ENCODE measurements around the gene RANBP1. TPM values are rescaled to one million over a fixed set of nuclear protein-coding genes. Genes with fewer than 3 reads are reported as not detected.

RANBP1 gene
- total and polyA plus RNA-seq, 3 donors from 2014 or later = 247 to 318 (median 284) TPM

DNA sequence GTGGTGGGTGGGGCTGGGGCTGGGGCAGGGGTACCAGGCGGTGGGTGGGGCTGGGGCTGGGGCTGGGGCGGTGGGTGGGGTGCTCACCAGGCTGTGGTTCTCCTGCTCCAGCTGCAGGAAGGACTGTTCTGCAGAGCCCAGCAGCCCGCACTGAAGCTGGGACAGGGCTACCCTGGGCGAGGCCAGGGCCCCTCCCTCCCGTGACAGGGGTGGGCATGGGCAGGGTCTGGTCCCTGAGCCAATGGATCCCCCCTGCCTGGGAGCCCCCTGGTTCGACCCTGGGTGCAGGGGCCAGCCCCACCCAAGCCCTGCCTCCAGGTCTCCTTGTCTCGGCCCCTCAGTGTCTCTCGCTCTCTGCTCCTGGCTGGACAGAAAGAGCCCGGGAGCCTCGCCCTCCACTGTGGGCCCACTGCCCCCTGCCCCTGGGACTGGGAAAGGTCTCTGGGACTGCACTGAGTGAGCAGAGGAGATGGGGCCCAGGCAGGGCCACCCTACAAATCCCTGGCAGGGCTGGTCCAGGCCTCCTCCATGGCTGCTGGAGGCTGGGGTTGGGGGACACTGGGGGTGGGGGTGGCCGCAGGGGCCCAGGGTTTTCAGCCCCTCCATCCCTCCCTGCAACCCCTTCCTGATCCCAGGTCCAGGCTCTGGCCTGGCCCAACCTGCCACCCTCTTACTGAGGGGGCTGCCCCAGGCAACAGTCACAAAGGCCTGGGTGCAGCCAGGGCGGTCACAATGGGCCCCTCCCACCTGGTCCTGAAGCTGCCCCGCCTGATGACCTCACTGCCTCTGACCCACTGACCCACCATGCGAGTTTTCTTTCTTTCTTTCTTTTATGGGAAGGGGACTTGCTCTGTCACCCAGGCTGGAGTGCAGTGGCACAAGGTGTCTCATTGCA lies 34.7 kb downstream of the RANBP1 start, which contains the start of gene CCDC188:
TSS of gene CCDC188 (minus strand) at position 675 of the 895 bp plus-strand sequence. CDS start at position 606, 69 bp downstream.
- DNase-seq = no peak
- no peak within 1 kb of the TSS for H3K27ac ChIP-seq
- TF ChIP-seq, protein P1, sequence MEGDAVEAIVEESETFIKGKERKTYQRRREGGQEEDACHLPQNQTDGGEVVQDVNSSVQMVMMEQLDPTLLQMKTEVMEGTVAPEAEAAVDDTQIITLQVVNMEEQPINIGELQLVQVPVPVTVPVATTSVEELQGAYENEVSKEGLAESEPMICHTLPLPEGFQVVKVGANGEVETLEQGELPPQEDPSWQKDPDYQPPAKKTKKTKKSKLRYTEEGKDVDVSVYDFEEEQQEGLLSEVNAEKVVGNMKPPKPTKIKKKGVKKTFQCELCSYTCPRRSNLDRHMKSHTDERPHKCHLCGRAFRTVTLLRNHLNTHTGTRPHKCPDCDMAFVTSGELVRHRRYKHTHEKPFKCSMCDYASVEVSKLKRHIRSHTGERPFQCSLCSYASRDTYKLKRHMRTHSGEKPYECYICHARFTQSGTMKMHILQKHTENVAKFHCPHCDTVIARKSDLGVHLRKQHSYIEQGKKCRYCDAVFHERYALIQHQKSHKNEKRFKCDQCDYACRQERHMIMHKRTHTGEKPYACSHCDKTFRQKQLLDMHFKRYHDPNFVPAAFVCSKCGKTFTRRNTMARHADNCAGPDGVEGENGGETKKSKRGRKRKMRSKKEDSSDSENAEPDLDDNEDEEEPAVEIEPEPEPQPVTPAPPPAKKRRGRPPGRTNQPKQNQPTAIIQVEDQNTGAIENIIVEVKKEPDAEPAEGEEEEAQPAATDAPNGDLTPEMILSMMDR (IDR thresholded peaks at IDR 0.05) = no peak
- no peak within 1 kb of the TSS for H3K4me3 ChIP-seq
- H3K4me1 ChIP-seq = peaks cover 4% of the 10 kb centered on the region
- no peaks in the 10 kb centered on the region for H3K27me3 ChIP-seq
- H3K9me3 ChIP-seq = no peaks in the 10 kb centered on the region
- 88% methylated on average over 3 to 13 of the region's 14 CpGs for WGBS, 2 donors
- H3K36me3 ChIP-seq (ENCODE audit: low read depth, missing control alignments) = no peaks in the 10 kb centered on the region
- intact Hi-C loops (cut with DNase I; ENCODE audit: low total_unique reads) = no loop called here

DNA sequence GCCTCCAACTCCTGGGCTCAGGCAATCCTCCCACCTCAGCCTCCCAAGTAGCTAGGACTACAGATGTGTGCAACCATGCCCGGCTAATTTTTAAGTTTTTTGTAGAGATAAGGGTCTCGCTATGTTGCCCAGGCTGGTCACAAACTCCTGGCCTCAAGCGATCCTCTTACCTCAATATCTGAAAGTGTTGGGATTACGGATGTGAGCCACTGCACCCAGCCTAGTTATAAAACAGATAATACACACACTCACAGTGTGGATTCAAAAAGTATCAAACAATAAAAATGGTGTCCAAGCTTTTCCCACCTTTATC lies 35.3 kb downstream of the RANBP1 start:
- Histone ChIP-seq H3K9me3 (no peaks in the 10 kb centered on the region), H3K36me3 (ENCODE audit: low read depth, missing control alignments) (no peaks in the 10 kb centered on the region), H3K27me3 (no peaks in the 10 kb centered on the region), H3K4me3 (no peak overlapping the region), H3K4me1 (peaks cover 4% of the 10 kb centered on the region), H3K27ac (no peak overlapping the region)
- DNase-seq = no peak
- intact Hi-C loops (cut with DNase I; ENCODE audit: low total_unique reads) = no loop called here
- 90% methylated on average over 4 of the region's 4 CpGs for WGBS, 2 donors
- no peak for TF ChIP-seq POLR2A (IDR thresholded peaks at IDR 0.05)
- TF ChIP-seq, protein P1 (IDR thresholded peaks at IDR 0.05) = no peak

DNA sequence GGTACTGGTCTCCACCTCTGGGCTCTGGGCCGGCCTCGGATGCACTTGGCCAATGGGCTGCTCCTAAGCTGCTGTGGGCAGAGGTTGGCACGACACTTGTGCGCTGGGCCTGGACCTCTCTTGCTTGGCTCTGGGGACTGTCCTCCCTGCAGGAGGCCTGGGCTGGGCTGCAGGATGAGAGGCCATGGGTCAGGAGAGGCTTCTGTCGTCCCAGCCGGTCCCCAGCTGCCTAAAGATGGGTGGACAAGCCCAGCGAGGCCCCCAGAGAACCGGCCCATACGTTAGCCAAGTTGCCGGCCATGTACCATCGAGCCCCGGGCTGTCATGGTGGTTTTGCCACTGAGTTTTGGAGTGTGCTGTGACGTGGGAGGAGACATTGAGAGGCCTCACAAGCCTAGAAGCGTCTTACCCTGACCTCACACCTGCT lies 36.6 kb downstream of the RANBP1 start:
- DNase-seq = no peak
- Histone ChIP-seq H3K9me3 (no peaks in the 10 kb centered on the region), H3K27ac (no peak overlapping the region), H3K4me1 (peaks cover 4% of the 10 kb centered on the region), H3K27me3 (no peaks in the 10 kb centered on the region), H3K36me3 (ENCODE audit: low read depth, missing control alignments) (no peaks in the 10 kb centered on the region), H3K4me3 (no peak overlapping the region)
- TF ChIP-seq, protein P1 (IDR thresholded peaks at IDR 0.05) = no peak
- no peak for TF ChIP-seq POLR2A (IDR thresholded peaks at IDR 0.05)
- 88% methylated on average over 14 of the region's 14 CpGs; no CpG with 5 or more reads in 1 of the 2 donors for WGBS, 2 donors
- intact Hi-C loops (cut with DNase I; ENCODE audit: low total_unique reads) = no loop called here

DNA sequence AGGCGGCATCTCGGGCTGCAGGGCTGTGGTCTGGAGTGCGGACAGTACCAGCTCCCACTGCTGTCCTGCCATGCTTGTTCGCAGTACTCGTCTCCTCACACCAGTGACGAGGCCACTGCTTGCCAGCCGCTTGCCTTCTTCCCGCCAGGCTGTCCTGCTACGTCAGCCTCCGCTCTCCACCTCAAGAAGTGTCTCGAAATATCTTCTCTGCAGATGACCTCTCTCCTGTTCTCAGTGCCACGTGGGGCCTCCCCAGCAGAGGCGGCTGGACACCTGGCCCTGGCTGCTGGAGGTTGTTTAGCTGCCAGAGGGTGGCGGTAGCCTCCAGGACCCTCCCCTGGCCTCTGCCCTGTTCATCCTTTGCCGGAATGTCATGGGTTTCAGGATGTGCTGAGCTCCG lies 38.0 kb downstream of the RANBP1 start:
- no peaks in the 10 kb centered on the region for H3K27me3 ChIP-seq
- TF ChIP-seq POLR2A (IDR thresholded peaks at IDR 0.05) = no peak
- TF ChIP-seq, protein P1 (IDR thresholded peaks at IDR 0.05) = no peak
- no peaks in the 10 kb centered on the region for H3K36me3 ChIP-seq (ENCODE audit: low read depth, missing control alignments)
- 44 to 64% methylated on average over 13 to 16 of the region's 16 CpGs for WGBS, 2 donors
- no peak overlapping the region for H3K4me3 ChIP-seq
- no peaks in the 10 kb centered on the region for H3K9me3 ChIP-seq
- peaks cover 4% of the 10 kb centered on the region for H3K4me1 ChIP-seq
- no peak for DNase-seq
- intact Hi-C loops (cut with DNase I; ENCODE audit: low total_unique reads) = no loop called here
- H3K27ac ChIP-seq = no peak overlapping the region
